ENCODE results near the gene ANXA4.

GRCh38 chr2:69714024-69714423 lies 27.9 kb upstream of the ANXA4 start:
- TF ChIP-seq POLR2AphosphoS5 (IDR thresholded peaks at IDR 0.05; ENCODE audit: insufficient read depth in 1 of 2, low read depth in 1 of 2), result no peak
- no peak for TF ChIP-seq CTCF (IDR thresholded peaks at IDR 0.05)
- no peak for TF ChIP-seq POLR2A (IDR thresholded peaks at IDR 0.05)

All from vagina (tissue), 2 donors.